Caco-2 (cell line): Measurements from ENCODE around the gene CTDSPL. TPM values are rescaled to one million over a fixed set of nuclear protein-coding genes. Genes with fewer than 3 reads are reported as not detected.

Experiments
- BruUV-seq: library from RNA; stranded (reverse); fragments of 400-500 nt; replicated peaks from 2 replicates; lab custom pipeline; 2021; lab: Mats Ljungman, UMichigan
- CTCF ChIA-PET: fragments of 300-600 bp; sonication (Branson Sonifier 250); formaldehyde crosslinking; loops from one replicate; lab custom pipeline; 2022; ENCODE audit warnings: antibody characterized with exemption; lab: Charles Lee
- POLR2A ChIA-PET: fragments of 300-600 bp; sonication (Branson Sonifier 250); formaldehyde crosslinking; loops from one replicate; lab custom pipeline; 2022; ENCODE audit warnings: antibody characterized with exemption; lab: Charles Lee
- DNase-seq, 2 experiments: peaks; one replicate each; pipeline versions ENCODE4 v3.0.0 to v3.0.0-alpha.2; 2020 to 2022
- H3K27me3 ChIP-seq: replicated peaks from 2 replicates; pipeline ENCODE4 v1.6.0; 2011; ENCODE audit warnings: low read length; ENCODE audit not compliant: control insufficient read depth, insufficient read depth
- H3K36me3 ChIP-seq: 2 replicates; pipeline ENCODE4 v1.5.1; 2011; ENCODE audit warnings: low read length; ENCODE audit not compliant: control insufficient read depth, insufficient read depth
- H3K4me1 ChIP-seq: fragments of 250-450 bp; sonication (Bioruptor Pico); 2 replicates; pipeline ENCODE4 v1.5.1; 2020; ENCODE audit warnings: mild to moderate bottlenecking
- H3K4me3 ChIP-seq: 2 replicates; pipeline ENCODE4 v1.5.1; 2011; ENCODE audit warnings: low read depth, mild to moderate bottlenecking, control low read depth, low read length
- H3K9me3 ChIP-seq: fragments of 250-450 bp; sonication (Bioruptor Pico); 2 replicates; pipeline ENCODE4 v1.5.1; 2020; ENCODE audit warnings: mild to moderate bottlenecking, moderate library complexity
- H3K27ac Mint-ChIP-seq: one replicate; pipeline ENCODE4 v1.8.0; 2022; ENCODE audit warnings: mixed read lengths; ENCODE audit not compliant: unreplicated experiment
- H3K27me3 Mint-ChIP-seq: one replicate; pipeline ENCODE4 v1.8.0; 2022; ENCODE audit warnings: mixed read lengths; ENCODE audit not compliant: insufficient read depth, unreplicated experiment
- H3K36me3 Mint-ChIP-seq: one replicate; pipeline ENCODE4 v1.8.0; 2022; ENCODE audit warnings: mild to moderate bottlenecking, mixed read lengths; ENCODE audit not compliant: insufficient read depth, unreplicated experiment
- H3K4me1 Mint-ChIP-seq: one replicate; pipeline ENCODE4 v1.8.0; 2022; ENCODE audit warnings: low read depth, mixed read lengths; ENCODE audit not compliant: unreplicated experiment
- H3K4me3 Mint-ChIP-seq: one replicate; pipeline ENCODE4 v1.8.0; 2022; ENCODE audit warnings: mild to moderate bottlenecking, moderate library complexity, mixed read lengths; ENCODE audit not compliant: unreplicated experiment
- H3K9me3 Mint-ChIP-seq: one replicate; pipeline ENCODE4 v1.8.0; 2022; ENCODE audit warnings: mixed read lengths; ENCODE audit not compliant: unreplicated experiment
- intact Hi-C: fragments of 100-400 bp; cut with micrococcal nuclease; formaldehyde crosslinking; loops from one replicate; pipeline ENCODE4 v1.10.0; 2022; ENCODE audit not compliant: unreplicated experiment
- total RNA-seq: library from RNA; stranded (reverse); gene quantifications from 2 replicates; pipeline ENCODE4 v1.2.3, GENCODE V29; 2022
- TF ChIP-seq, protein P1 (sequence below), 2 experiments: fragments of 200-600 bp in 1 of 2; IDR thresholded peaks; 1 replicate in 1 of 2; 2 replicates in 1 of 2; pipeline versions ENCODE4 v1.5.1 to v1.8.0; 2011 to 2022; ENCODE audit warnings: antibody characterized with exemption in 1 of 2, control low read depth in 1 of 2, inconsistent platforms in 1 of 2, low read depth in 1 of 2, low read length in 1 of 2, mild to moderate bottlenecking in 1 of 2, moderate library complexity in 1 of 2; ENCODE audit not compliant: insufficient read depth in 1 of 2, severe bottlenecking in 1 of 2, unreplicated experiment in 1 of 2

The CTDSPL gene
- total RNA-seq, 1 experiment from 2014 or later = 60.9 TPM

DNA sequence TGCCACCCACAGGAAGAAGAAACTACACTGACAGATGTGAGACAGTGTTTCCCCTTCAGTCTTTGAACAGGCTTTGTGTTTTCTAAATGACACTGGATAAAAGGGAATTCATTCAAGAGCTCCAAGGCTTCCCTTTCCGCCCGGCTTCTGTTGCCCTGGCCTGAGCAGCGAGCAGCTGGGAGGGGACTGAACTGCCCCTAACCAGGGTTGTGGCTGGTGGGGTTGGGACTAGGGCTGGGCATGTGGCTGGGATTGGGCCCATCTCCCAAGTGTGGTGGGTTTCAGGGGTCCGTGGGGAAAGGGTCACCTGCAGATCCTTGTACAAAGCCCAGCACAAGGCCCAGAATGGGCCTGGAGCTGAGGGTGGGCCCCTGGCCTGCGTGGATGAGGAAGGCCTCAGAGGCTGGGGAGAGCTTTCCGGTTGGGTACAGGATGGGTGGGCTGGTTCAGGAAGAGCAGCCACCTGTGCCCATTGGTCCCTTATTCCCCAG, 139.3 kb downstream of the CTDSPL start:
- peaks cover 17% of the 10 kb centered on the region for H3K36me3 Mint-ChIP-seq
- no peaks in the 10 kb centered on the region for H3K9me3 ChIP-seq
- BruUV-seq = no TSS peak
- peak in 1 of 2 experiments; percentile 33 for DNase-seq
- peaks cover 7% of the 10 kb centered on the region for H3K36me3 ChIP-seq
- H3K4me3 ChIP-seq = no peak overlapping the region
- H3K27ac Mint-ChIP-seq = no peak overlapping the region
- POLR2A ChIA-PET = interaction anchor here (1.0 kb wide), 1 partner anchor 26 kb away, joined by 3 read pairs; no protein-coding TSS in a partner anchor
- H3K9me3 Mint-ChIP-seq = no peaks in the 10 kb centered on the region
- no peak overlapping the region for H3K4me3 Mint-ChIP-seq
- peaks cover 48% of the 10 kb centered on the region for H3K4me1 Mint-ChIP-seq
- CTCF ChIA-PET = interaction anchor here (2.4 kb wide), 1 partner anchor 27 kb away, joined by 34 read pairs; no protein-coding TSS in a partner anchor
- TF ChIP-seq, protein P1, sequence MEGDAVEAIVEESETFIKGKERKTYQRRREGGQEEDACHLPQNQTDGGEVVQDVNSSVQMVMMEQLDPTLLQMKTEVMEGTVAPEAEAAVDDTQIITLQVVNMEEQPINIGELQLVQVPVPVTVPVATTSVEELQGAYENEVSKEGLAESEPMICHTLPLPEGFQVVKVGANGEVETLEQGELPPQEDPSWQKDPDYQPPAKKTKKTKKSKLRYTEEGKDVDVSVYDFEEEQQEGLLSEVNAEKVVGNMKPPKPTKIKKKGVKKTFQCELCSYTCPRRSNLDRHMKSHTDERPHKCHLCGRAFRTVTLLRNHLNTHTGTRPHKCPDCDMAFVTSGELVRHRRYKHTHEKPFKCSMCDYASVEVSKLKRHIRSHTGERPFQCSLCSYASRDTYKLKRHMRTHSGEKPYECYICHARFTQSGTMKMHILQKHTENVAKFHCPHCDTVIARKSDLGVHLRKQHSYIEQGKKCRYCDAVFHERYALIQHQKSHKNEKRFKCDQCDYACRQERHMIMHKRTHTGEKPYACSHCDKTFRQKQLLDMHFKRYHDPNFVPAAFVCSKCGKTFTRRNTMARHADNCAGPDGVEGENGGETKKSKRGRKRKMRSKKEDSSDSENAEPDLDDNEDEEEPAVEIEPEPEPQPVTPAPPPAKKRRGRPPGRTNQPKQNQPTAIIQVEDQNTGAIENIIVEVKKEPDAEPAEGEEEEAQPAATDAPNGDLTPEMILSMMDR (IDR thresholded peaks at IDR 0.05; ENCODE audit: insufficient read depth in 1 of 2, low read depth in 1 of 2, low read length in 1 of 2, severe bottlenecking in 1 of 2, unreplicated experiment in 1 of 2) = no peak
- intact Hi-C loops = no loop called here
- no peaks in the 10 kb centered on the region for H3K27me3 ChIP-seq
- H3K4me1 ChIP-seq = peaks cover 49% of the 10 kb centered on the region
- H3K27me3 Mint-ChIP-seq = no peaks in the 10 kb centered on the region

GRCh38 chr3:38001456-38002081, 139.9 kb downstream of the CTDSPL start:
- Mint-ChIP-seq H3K4me1 (peaks cover 43% of the 10 kb centered on the region), H3K4me3 (no peak overlapping the region), H3K27me3 (no peaks in the 10 kb centered on the region), H3K9me3 (no peaks in the 10 kb centered on the region), H3K27ac (no peak overlapping the region), H3K36me3 (peaks cover 17% of the 10 kb centered on the region)
- Histone ChIP-seq H3K27me3 (no peaks in the 10 kb centered on the region), H3K9me3 (no peaks in the 10 kb centered on the region), H3K4me1 (peaks cover 44% of the 10 kb centered on the region), H3K4me3 (no peak overlapping the region), H3K36me3 (peaks cover 7% of the 10 kb centered on the region)
- BruUV-seq = no TSS peak
- intact Hi-C loops = no loop called here
- peak; percentile 53 to 74 for DNase-seq
- TF ChIP-seq, protein P1 (IDR thresholded peaks at IDR 0.05; ENCODE audit: insufficient read depth in 1 of 2, low read depth in 1 of 2, low read length in 1 of 2, severe bottlenecking in 1 of 2, unreplicated experiment in 1 of 2) = peak; percentile 45 to 65
- CTCF ChIA-PET = interaction anchor here (0.5 to 2.4 kb wide), 3 partner anchors 22 to 193 kb away, joined by 5 to 34 read pairs (median 6); no protein-coding TSS in a partner anchor
- POLR2A ChIA-PET = interaction anchor here (1.0 kb wide), 1 partner anchor 27 kb away, joined by 3 read pairs; no protein-coding TSS in a partner anchor

- no peaks in the 10 kb centered on the region for H3K27me3 ChIP-seq
- intact Hi-C loops = no loop called here
- Mint-ChIP-seq H3K4me3 (no peak overlapping the region), H3K27me3 (no peaks in the 10 kb centered on the region), H3K4me1 (peaks cover 39% of the 10 kb centered on the region), H3K9me3 (no peaks in the 10 kb centered on the region), H3K36me3 (peaks cover 17% of the 10 kb centered on the region), H3K27ac (no peak overlapping the region)
- CTCF ChIA-PET = interaction anchor here (0.9 to 2.4 kb wide), 2 partner anchors 23 to 28 kb away, joined by 6 to 34 read pairs; no protein-coding TSS in a partner anchor
- peaks cover 7% of the 10 kb centered on the region for H3K36me3 ChIP-seq
- no peaks in the 10 kb centered on the region for H3K9me3 ChIP-seq
- POLR2A ChIA-PET = no interaction called here
- TF ChIP-seq, protein P1 (IDR thresholded peaks at IDR 0.05; ENCODE audit: insufficient read depth in 1 of 2, low read depth in 1 of 2, low read length in 1 of 2, severe bottlenecking in 1 of 2, unreplicated experiment in 1 of 2) = no peak
- H3K4me1 ChIP-seq = peaks cover 35% of the 10 kb centered on the region
- peak in 1 of 2 experiments; percentile 28 for DNase-seq
- H3K4me3 ChIP-seq = no peak overlapping the region
- BruUV-seq = no TSS peak
These were observed 140.7 kb downstream of the CTDSPL start for GRCh38 chr3:38002291-38002876.
